GM12878 (cell line): ENCODE data around the gene PTPRD. TPM values are rescaled to one million over a fixed set of nuclear protein-coding genes. Genes with fewer than 3 reads are reported as not detected.

Experiments
- ATAC-seq: fragments of 200-7000 bp; cut with Tn5 transposase; 3 replicates; pipeline ENCODE4 v1.9.1; 2020; ENCODE audit warnings: mild to moderate bottlenecking, moderate library complexity
- BruUV-seq: library from RNA; stranded (reverse); fragments of 400-500 nt; replicated peaks from 2 replicates; lab custom pipeline; 2021; lab: Mats Ljungman, UMichigan
- CTCF ChIA-PET: fragments of 300-600 bp; sonication (Branson Sonifier 250); formaldehyde crosslinking; extraction: SDS; loops from one replicate; lab custom pipeline; 2021; ENCODE audit warnings: inconsistent platforms; lab: Yijun Ruan, JAX
- POLR2A ChIA-PET: fragments of 350-600 bp; formaldehyde crosslinking; extraction: SDS; loops from one replicate; lab custom pipeline; 2021; ENCODE audit warnings: inconsistent platforms; lab: Charles Lee
- RAD21 ChIA-PET: fragments of 300-600 bp; sonication (Branson Sonifier 250); formaldehyde crosslinking; loops from one replicate; lab custom pipeline; 2023; ENCODE audit warnings: antibody characterized with exemption; ENCODE audit not compliant: unreplicated experiment; lab: Charles Lee
- SMC1A ChIA-PET: fragments of 300-600 bp; sonication (Branson Sonifier 250); formaldehyde crosslinking; loops from one replicate; lab custom pipeline; 2023; ENCODE audit not compliant: unreplicated experiment, uncharacterized antibody; lab: Charles Lee
- DNase-seq: peaks from one replicate; pipeline ENCODE4 v3.0.0-alpha.2; 2011; ENCODE audit warnings: low read depth, low spot score
- FAIRE-seq: peaks from 3 replicates; lab custom pipeline; 2011; peaks lifted over from hg19 to GRCh38; lab: Jason Lieb, UNC
- H2AFZ ChIP-seq: 2 replicates; pipeline ENCODE4 v1.6.0; 2011; ENCODE audit warnings: low read depth, low read length, control low read depth; ENCODE audit not compliant: control insufficient read depth
- H3K27ac ChIP-seq: 2 replicates; pipeline ENCODE4 v1.5.1; 2011; ENCODE audit warnings: control low read depth; ENCODE audit not compliant: control insufficient read depth, insufficient read depth
- H3K27me3 ChIP-seq, 2 experiments: replicated peaks in 1 of 2; 2 replicates each; pipeline versions ENCODE4 v1.6.0 to v1.6.1; 2011; ENCODE audit warnings: low read length in 1 of 2; ENCODE audit not compliant: control insufficient read depth in 2 of 2, insufficient read depth in 2 of 2
- H3K36me3 ChIP-seq, 2 experiments: 2 replicates each; pipeline ENCODE4 v1.5.1; 2011; ENCODE audit warnings: low read length in 1 of 2; ENCODE audit not compliant: control insufficient read depth in 2 of 2, insufficient read depth in 2 of 2
- H3K4me1 ChIP-seq: 2 replicates; pipeline ENCODE4 v1.6.1; 2011; ENCODE audit warnings: mild to moderate bottlenecking, low read length, moderate library complexity, mixed read lengths; ENCODE audit not compliant: control insufficient read depth, insufficient read depth
- H3K4me2 ChIP-seq: 2 replicates; pipeline ENCODE4 v1.6.0; 2011; ENCODE audit warnings: control low read depth; ENCODE audit not compliant: control insufficient read depth, insufficient read depth
- H3K4me3 ChIP-seq: fragments of 200-600 bp; sonication (generic); 2 replicates; pipeline ENCODE4 v1.5.1; 2016
- H3K79me2 ChIP-seq: 2 replicates; pipeline ENCODE4 v1.6.0; 2011; ENCODE audit warnings: low read length; ENCODE audit not compliant: control insufficient read depth, insufficient read depth
- H3K9ac ChIP-seq: 2 replicates; pipeline ENCODE4 v1.8.0; 2011; ENCODE audit warnings: low read length, control low read depth, mixed read lengths; ENCODE audit not compliant: control insufficient read depth, insufficient read depth
- H3K9me3 ChIP-seq: replicated peaks from 3 replicates; pipeline ENCODE4 v1.5.1; 2011; ENCODE audit warnings: mild to moderate bottlenecking, low read length; ENCODE audit not compliant: control insufficient read depth, insufficient read depth
- H4K20me1 ChIP-seq: 2 replicates; pipeline ENCODE4 v1.6.0; 2011; ENCODE audit not compliant: control insufficient read depth, insufficient read depth
- BCL3 ChIP-seq: IDR thresholded peaks from 2 replicates; pipeline ENCODE4 v1.6.1; 2011; ENCODE audit warnings: borderline replicate concordance, low read depth, mild to moderate bottlenecking, moderate library complexity, low read length; ENCODE audit not compliant: insufficient read depth, poor library complexity, severe bottlenecking
- CREM ChIP-seq: IDR thresholded peaks from 2 replicates; pipeline ENCODE4 v1.6.1; 2014; ENCODE audit warnings: antibody characterized with exemption, low read depth
- FOXK2 ChIP-seq: fragments of 450-650 bp; IDR thresholded peaks from 2 replicates; pipeline ENCODE4 v1.6.1; 2017; ENCODE audit warnings: mild to moderate bottlenecking, moderate library complexity
- MTA3 ChIP-seq: IDR thresholded peaks from 2 replicates; pipeline ENCODE4 v1.6.1; 2012; ENCODE audit warnings: low read length, inconsistent platforms, borderline replicate concordance
- MYC ChIP-seq: IDR thresholded peaks from 2 replicates; pipeline ENCODE4 v1.6.1; 2011; ENCODE audit warnings: mild to moderate bottlenecking, low read length, moderate library complexity, inconsistent platforms; ENCODE audit not compliant: insufficient read depth, insufficient replicate concordance, insufficient read length, severe bottlenecking
- NBN ChIP-seq: fragments of 450-650 bp; IDR thresholded peaks from 2 replicates; pipeline ENCODE4 v1.6.1; 2016
- NFIC ChIP-seq: IDR thresholded peaks from 2 replicates; pipeline ENCODE4 v1.6.1; 2012; ENCODE audit warnings: low read depth, mild to moderate bottlenecking, inconsistent platforms, low read length, moderate library complexity
- PML ChIP-seq: IDR thresholded peaks from 2 replicates; pipeline ENCODE4 v1.6.1; 2012; ENCODE audit warnings: low read length, inconsistent platforms
- POLR2A ChIP-seq: IDR thresholded peaks from 2 replicates; pipeline ENCODE4 v1.6.1; 2011; ENCODE audit warnings: low read depth, mild to moderate bottlenecking, low read length
- RELA ChIP-seq: fragments of 450-650 bp; IDR thresholded peaks from 2 replicates; pipeline ENCODE4 v1.8.0; 2014; ENCODE audit warnings: borderline replicate concordance; ENCODE audit not compliant: partially characterized antibody
- RUNX3 ChIP-seq: IDR thresholded peaks from 2 replicates; pipeline ENCODE4 v1.6.1; 2012; ENCODE audit warnings: low read length, inconsistent platforms
- SP1 ChIP-seq: IDR thresholded peaks from one replicate; pipeline ENCODE4 v1.6.1; 2011; ENCODE audit warnings: low read depth, low read length
- TARDBP ChIP-seq: IDR thresholded peaks from 2 replicates; pipeline ENCODE4 v1.6.1; 2016; ENCODE audit warnings: borderline replicate concordance
- ZNF622 ChIP-seq: fragments of 450-650 bp; IDR thresholded peaks from 2 replicates; pipeline ENCODE4 v1.6.1; 2017; ENCODE audit warnings: mild to moderate bottlenecking, inconsistent platforms
- in situ Hi-C: fragments of 300-500 bp; cut with MboI; formaldehyde crosslinking; loops from 9 replicates; pipeline ENCODE4 v1.14.3; 2018; ENCODE audit warnings: mixed read lengths
- intact Hi-C: fragments of 100-400 bp; cut with micrococcal nuclease; formaldehyde crosslinking; loops from one replicate; pipeline ENCODE4 v1.14.2; 2022; ENCODE audit not compliant: unreplicated experiment
- polyA plus RNA-seq, 11 experiments: library from polyadenylated mRNA; depleted of rRNA in 4 of 11; unstranded in 6 of 11; stranded (reverse) in 5 of 11; fragments of >200 nt; fragmentation: Nextera tagmentation in 4 of 11; fragmentation: Illumina TruSeq in 1 of 11; extraction: Ambion mirVana in 4 of 11; extraction: Trizol in 1 of 11; gene quantifications; 1 replicate in 1 of 11; 2 replicates in 10 of 11; pipeline versions ENCODE4 v1.2.1 to v1.2.3, GENCODE V29; 2011 to 2016; ENCODE audit warnings: inconsistent platforms in 2 of 11, missing spikeins in 2 of 11, low read depth in 1 of 11
- total RNA-seq, 4 experiments: library from RNA; depleted of rRNA in 3 of 4; stranded (reverse); fragments of >200 nt in 3 of 4; fragmentation: Illumina TruSeq in 1 of 4; extraction: Trizol in 1 of 4; gene quantifications; 2 replicates each; pipeline versions ENCODE4 v1.2.1 to v1.2.3, GENCODE V29; 2013 to 2021
- TF ChIP-seq, protein P1 (sequence below): IDR thresholded peaks from 2 replicates; pipeline ENCODE4 v1.6.1; 2012; ENCODE audit warnings: mild to moderate bottlenecking, low read depth, low read length
- TF ChIP-seq, protein P2 (sequence below): fragments of 450-650 bp; IDR thresholded peaks from 2 replicates; pipeline ENCODE4 v1.6.1; 2017; ENCODE audit warnings: antibody characterized with exemption, mild to moderate bottlenecking, moderate library complexity
- TF ChIP-seq, protein P3 (sequence below): fragments of 450-650 bp; IDR thresholded peaks from 2 replicates; pipeline ENCODE4 v1.6.1; 2017; ENCODE audit warnings: mild to moderate bottlenecking, low read depth, inconsistent platforms; ENCODE audit not compliant: poor library complexity, severe bottlenecking

The PTPRD gene
- total and polyA plus RNA-seq, 10 of the 15 experiments (the other 5 are each of a cell fraction or from before 2014, with no cell fraction given): under 0.01 to 0.05 (median 0.01) TPM; not detected in 7

GRCh38 chr9:8907868-8908267, 1704.9 kb downstream of the PTPRD start:
- Histone ChIP-seq H2AFZ (no peak overlapping the region), H3K27ac (no peak overlapping the region), H3K9ac (no peak overlapping the region), H3K4me1 (no peaks in the 10 kb centered on the region), H3K9me3 (no peaks in the 10 kb centered on the region), H3K27me3 (no peaks in the 10 kb centered on the region), H4K20me1 (no peaks in the 10 kb centered on the region), H3K4me3 (no peak overlapping the region), H3K4me2 (no peak overlapping the region), H3K79me2 (no peaks in the 10 kb centered on the region), H3K36me3 (no peaks in the 10 kb centered on the region)
- FAIRE-seq (no peak), ATAC-seq (peak; percentile 33; the same call in 1 of the 3 replicates), DNase-seq (no peak)
- POLR2A ChIA-PET: no interaction called here
- RAD21 ChIA-PET: interaction anchor here (1.8 kb wide), 1 partner anchor 12 kb away, joined by 7 read pairs; no protein-coding TSS in a partner anchor
- BruUV-seq: no TSS peak
- SMC1A ChIA-PET: interaction anchor here (0.5 to 0.8 kb wide), 2 partner anchors 591 to 752 kb away, joined by 3 read pairs; no protein-coding TSS in a partner anchor
- intact Hi-C loops (no loop called here), in situ Hi-C loops (no loop called here)
- CTCF ChIA-PET: interaction anchor here (1.5 kb wide), 1 partner anchor 12 kb away, joined by 3 read pairs; no protein-coding TSS in a partner anchor
- no peak for TF ChIP-seq BCL3
- no peak for TF ChIP-seq NFIC
- no peak for TF ChIP-seq SP1
- TF ChIP-seq TARDBP: no peak
- TF ChIP-seq, protein P1, sequence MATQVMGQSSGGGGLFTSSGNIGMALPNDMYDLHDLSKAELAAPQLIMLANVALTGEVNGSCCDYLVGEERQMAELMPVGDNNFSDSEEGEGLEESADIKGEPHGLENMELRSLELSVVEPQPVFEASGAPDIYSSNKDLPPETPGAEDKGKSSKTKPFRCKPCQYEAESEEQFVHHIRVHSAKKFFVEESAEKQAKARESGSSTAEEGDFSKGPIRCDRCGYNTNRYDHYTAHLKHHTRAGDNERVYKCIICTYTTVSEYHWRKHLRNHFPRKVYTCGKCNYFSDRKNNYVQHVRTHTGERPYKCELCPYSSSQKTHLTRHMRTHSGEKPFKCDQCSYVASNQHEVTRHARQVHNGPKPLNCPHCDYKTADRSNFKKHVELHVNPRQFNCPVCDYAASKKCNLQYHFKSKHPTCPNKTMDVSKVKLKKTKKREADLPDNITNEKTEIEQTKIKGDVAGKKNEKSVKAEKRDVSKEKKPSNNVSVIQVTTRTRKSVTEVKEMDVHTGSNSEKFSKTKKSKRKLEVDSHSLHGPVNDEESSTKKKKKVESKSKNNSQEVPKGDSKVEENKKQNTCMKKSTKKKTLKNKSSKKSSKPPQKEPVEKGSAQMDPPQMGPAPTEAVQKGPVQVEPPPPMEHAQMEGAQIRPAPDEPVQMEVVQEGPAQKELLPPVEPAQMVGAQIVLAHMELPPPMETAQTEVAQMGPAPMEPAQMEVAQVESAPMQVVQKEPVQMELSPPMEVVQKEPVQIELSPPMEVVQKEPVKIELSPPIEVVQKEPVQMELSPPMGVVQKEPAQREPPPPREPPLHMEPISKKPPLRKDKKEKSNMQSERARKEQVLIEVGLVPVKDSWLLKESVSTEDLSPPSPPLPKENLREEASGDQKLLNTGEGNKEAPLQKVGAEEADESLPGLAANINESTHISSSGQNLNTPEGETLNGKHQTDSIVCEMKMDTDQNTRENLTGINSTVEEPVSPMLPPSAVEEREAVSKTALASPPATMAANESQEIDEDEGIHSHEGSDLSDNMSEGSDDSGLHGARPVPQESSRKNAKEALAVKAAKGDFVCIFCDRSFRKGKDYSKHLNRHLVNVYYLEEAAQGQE: no peak
- TF ChIP-seq ZNF622: no peak
- no peak for TF ChIP-seq CREM
- TF ChIP-seq, protein P2, sequence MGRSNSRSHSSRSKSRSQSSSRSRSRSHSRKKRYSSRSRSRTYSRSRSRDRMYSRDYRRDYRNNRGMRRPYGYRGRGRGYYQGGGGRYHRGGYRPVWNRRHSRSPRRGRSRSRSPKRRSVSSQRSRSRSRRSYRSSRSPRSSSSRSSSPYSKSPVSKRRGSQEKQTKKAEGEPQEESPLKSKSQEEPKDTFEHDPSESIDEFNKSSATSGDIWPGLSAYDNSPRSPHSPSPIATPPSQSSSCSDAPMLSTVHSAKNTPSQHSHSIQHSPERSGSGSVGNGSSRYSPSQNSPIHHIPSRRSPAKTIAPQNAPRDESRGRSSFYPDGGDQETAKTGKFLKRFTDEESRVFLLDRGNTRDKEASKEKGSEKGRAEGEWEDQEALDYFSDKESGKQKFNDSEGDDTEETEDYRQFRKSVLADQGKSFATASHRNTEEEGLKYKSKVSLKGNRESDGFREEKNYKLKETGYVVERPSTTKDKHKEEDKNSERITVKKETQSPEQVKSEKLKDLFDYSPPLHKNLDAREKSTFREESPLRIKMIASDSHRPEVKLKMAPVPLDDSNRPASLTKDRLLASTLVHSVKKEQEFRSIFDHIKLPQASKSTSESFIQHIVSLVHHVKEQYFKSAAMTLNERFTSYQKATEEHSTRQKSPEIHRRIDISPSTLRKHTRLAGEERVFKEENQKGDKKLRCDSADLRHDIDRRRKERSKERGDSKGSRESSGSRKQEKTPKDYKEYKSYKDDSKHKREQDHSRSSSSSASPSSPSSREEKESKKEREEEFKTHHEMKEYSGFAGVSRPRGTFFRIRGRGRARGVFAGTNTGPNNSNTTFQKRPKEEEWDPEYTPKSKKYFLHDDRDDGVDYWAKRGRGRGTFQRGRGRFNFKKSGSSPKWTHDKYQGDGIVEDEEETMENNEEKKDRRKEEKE: no peak
- TF ChIP-seq RELA: no peak
- TF ChIP-seq, protein P3, sequence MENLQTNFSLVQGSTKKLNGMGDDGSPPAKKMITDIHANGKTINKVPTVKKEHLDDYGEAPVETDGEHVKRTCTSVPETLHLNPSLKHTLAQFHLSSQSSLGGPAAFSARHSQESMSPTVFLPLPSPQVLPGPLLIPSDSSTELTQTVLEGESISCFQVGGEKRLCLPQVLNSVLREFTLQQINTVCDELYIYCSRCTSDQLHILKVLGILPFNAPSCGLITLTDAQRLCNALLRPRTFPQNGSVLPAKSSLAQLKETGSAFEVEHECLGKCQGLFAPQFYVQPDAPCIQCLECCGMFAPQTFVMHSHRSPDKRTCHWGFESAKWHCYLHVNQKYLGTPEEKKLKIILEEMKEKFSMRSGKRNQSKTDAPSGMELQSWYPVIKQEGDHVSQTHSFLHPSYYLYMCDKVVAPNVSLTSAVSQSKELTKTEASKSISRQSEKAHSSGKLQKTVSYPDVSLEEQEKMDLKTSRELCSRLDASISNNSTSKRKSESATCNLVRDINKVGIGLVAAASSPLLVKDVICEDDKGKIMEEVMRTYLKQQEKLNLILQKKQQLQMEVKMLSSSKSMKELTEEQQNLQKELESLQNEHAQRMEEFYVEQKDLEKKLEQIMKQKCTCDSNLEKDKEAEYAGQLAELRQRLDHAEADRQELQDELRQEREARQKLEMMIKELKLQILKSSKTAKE: no peak
- no peak for TF ChIP-seq RUNX3
- TF ChIP-seq MTA3: no peak
- no peak for TF ChIP-seq FOXK2
- no peak for TF ChIP-seq MYC
- no peak for TF ChIP-seq NBN
- TF ChIP-seq POLR2A: no peak
- TF ChIP-seq PML: no peak
